Measurements from ENCODE around the gene ATRN.
"Not testable (repeated sequence)": the region's sequence is repeated elsewhere in the genome, so short reads cannot be mapped to it uniquely, and the experiment has no call there.

The ATRN gene

GRCh38 chr20:3465301-3465700 lies 5.5 kb upstream of the ATRN start:
- in situ Hi-C loops (cut with MboI; ENCODE audit: low sequenced_read_pairs): no loop called here

- in situ Hi-C loops (cut with MboI; ENCODE audit: low sequenced_read_pairs): no loop called here
Observed at GRCh38 chr20:3470208-3470626, 601 bp upstream of the ATRN start.

GRCh38 chr20:3471397-3472021 lies 691 bp downstream of the ATRN start:
- in situ Hi-C loops (cut with MboI; ENCODE audit: low sequenced_read_pairs): no loop called here

- in situ Hi-C loops (cut with MboI; ENCODE audit: low sequenced_read_pairs): no loop called here
Observed at GRCh38 chr20:3472105-3472504, 1.3 kb downstream of the ATRN start.

- in situ Hi-C loops (cut with MboI; ENCODE audit: low sequenced_read_pairs): no loop called here
Observed at GRCh38 chr20:3473324-3473723, 2.5 kb downstream of the ATRN start.

GRCh38 chr20:3473944-3474343 lies 3.1 kb downstream of the ATRN start:
- in situ Hi-C loops (cut with MboI; ENCODE audit: low sequenced_read_pairs): no loop called here

GRCh38 chr20:3477003-3477860 lies 6.4 kb downstream of the ATRN start:
- in situ Hi-C loops (cut with MboI; ENCODE audit: low sequenced_read_pairs): not testable (repeated sequence)

GRCh38 chr20:3477861-3478544 lies 7.2 kb downstream of the ATRN start:
- in situ Hi-C loops (cut with MboI; ENCODE audit: low sequenced_read_pairs): no loop called here

- in situ Hi-C loops (cut with MboI; ENCODE audit: low sequenced_read_pairs): no loop called here
Observed at GRCh38 chr20:3479025-3479424, 8.2 kb downstream of the ATRN start.

- in situ Hi-C loops (cut with MboI; ENCODE audit: low sequenced_read_pairs): no loop called here
Observed at GRCh38 chr20:3479759-3480615, 9.2 kb downstream of the ATRN start.

- in situ Hi-C loops (cut with MboI; ENCODE audit: low sequenced_read_pairs): no loop called here
Observed at GRCh38 chr20:3483309-3483708, 12.5 kb downstream of the ATRN start.

GRCh38 chr20:3483784-3484183 lies 13.0 kb downstream of the ATRN start:
- in situ Hi-C loops (cut with MboI; ENCODE audit: low sequenced_read_pairs): no loop called here

- in situ Hi-C loops (cut with MboI; ENCODE audit: low sequenced_read_pairs): no loop called here
Observed at GRCh38 chr20:3485913-3486312, 15.1 kb downstream of the ATRN start.

GRCh38 chr20:3486850-3487249 lies 16.0 kb downstream of the ATRN start:
- in situ Hi-C loops (cut with MboI; ENCODE audit: low sequenced_read_pairs): no loop called here

- in situ Hi-C loops (cut with MboI; ENCODE audit: low sequenced_read_pairs): no loop called here
Observed at GRCh38 chr20:3492669-3493068, 21.9 kb downstream of the ATRN start.

GRCh38 chr20:3494218-3494617 lies 23.4 kb downstream of the ATRN start:
- in situ Hi-C loops (cut with MboI; ENCODE audit: low sequenced_read_pairs): no loop called here

GRCh38 chr20:3502878-3503277 lies 32.1 kb downstream of the ATRN start:
- in situ Hi-C loops (cut with MboI; ENCODE audit: low sequenced_read_pairs): no loop called here

- in situ Hi-C loops (cut with MboI; ENCODE audit: low sequenced_read_pairs): no loop called here
Observed at GRCh38 chr20:3505148-3505547, 34.3 kb downstream of the ATRN start.

- in situ Hi-C loops (cut with MboI; ENCODE audit: low sequenced_read_pairs): no loop called here
Observed at GRCh38 chr20:3509064-3509463, 38.2 kb downstream of the ATRN start.

- in situ Hi-C loops (cut with MboI; ENCODE audit: low sequenced_read_pairs): no loop called here
Observed at GRCh38 chr20:3510110-3510509, 39.3 kb downstream of the ATRN start.

GRCh38 chr20:3512239-3512638 lies 41.4 kb downstream of the ATRN start:
- in situ Hi-C loops (cut with MboI; ENCODE audit: low sequenced_read_pairs): not testable (repeated sequence)
